H1 (cell line): Measurements from ENCODE around the gene TAF4.

Experiments used
- ATF2 ChIP-seq: IDR thresholded peaks from 2 replicates; pipeline ENCODE4 v1.6.1; 2012; ENCODE audit warnings: low read length, inconsistent platforms
- CEBPB ChIP-seq: IDR thresholded peaks from 2 replicates; pipeline ENCODE4 v1.6.1; 2012; ENCODE audit warnings: low read depth, low read length
- CHD1 ChIP-seq: IDR thresholded peaks from 2 replicates; pipeline ENCODE4 v1.6.1; 2012; ENCODE audit warnings: low read depth, low read length, improper control_type of control experiment
- EZH2 ChIP-seq: fragments of 200-600 bp; sonication (generic); IDR thresholded peaks from 2 replicates; pipeline ENCODE4 v1.7.1; 2012; ENCODE audit warnings: low read depth, mild to moderate bottlenecking, moderate library complexity, low read length, inconsistent platforms; ENCODE audit not compliant: severe bottlenecking
- MAX ChIP-seq: IDR thresholded peaks from 2 replicates; pipeline ENCODE4 v1.6.1; 2012; ENCODE audit warnings: inconsistent platforms
- NRF1 ChIP-seq: IDR thresholded peaks from 2 replicates; pipeline ENCODE4 v1.6.1; 2011; ENCODE audit warnings: mild to moderate bottlenecking, low read depth, low read length, improper control_type of control experiment
- POLR2A ChIP-seq, 2 experiments: IDR thresholded peaks; 1 replicate in 1 of 2; 2 replicates in 1 of 2; pipeline ENCODE4 v1.6.1; 2011; ENCODE audit warnings: low read depth in 2 of 2, low read length in 2 of 2, mild to moderate bottlenecking in 2 of 2; ENCODE audit errors: control extremely low read depth in 1 of 2
- POLR2AphosphoS5 ChIP-seq: IDR thresholded peaks from 2 replicates; pipeline ENCODE4 v1.6.1; 2011; ENCODE audit warnings: low read depth, low read length
- SUZ12 ChIP-seq: fragments of 200-600 bp; sonication (generic); IDR thresholded peaks from 2 replicates; pipeline ENCODE4 v1.6.1; 2012; ENCODE audit warnings: mild to moderate bottlenecking, inconsistent platforms, low read length, moderate library complexity, mixed read lengths
- TEAD4 ChIP-seq: IDR thresholded peaks from 2 replicates; pipeline ENCODE4 v1.6.1; 2012; ENCODE audit warnings: low read depth, low read length, inconsistent platforms, mixed read lengths

- TF ChIP-seq EZH2: no peak
- TF ChIP-seq MAX: no peak
- TF ChIP-seq POLR2A (IDR thresholded peaks at IDR 0.05; ENCODE audit: control extremely low read depth in 1 of 2, low read depth in 2 of 2, low read length in 2 of 2): no peak
- TF ChIP-seq NRF1: no peak
- no peak for TF ChIP-seq TEAD4
- no peak for TF ChIP-seq POLR2AphosphoS5
- TF ChIP-seq CEBPB: no peak
- no peak for TF ChIP-seq CHD1
- no peak for TF ChIP-seq SUZ12
- no peak for TF ChIP-seq ATF2
Measured at GRCh38 chr20:62103508-62104233, 38.0 kb upstream of the TAF4 start.
